HG03039 (cell line): Measurements from ENCODE around the gene CREBBP.

ENCODE experiments used
- ATAC-seq: cut with Tn5 transposase; IDR thresholded peaks from one replicate; pipeline ENCODE4 v1.9.1; 2021; ENCODE audit warnings: mild to moderate bottlenecking, moderate library complexity; ENCODE audit not compliant: unreplicated experiment

CREBBP gene

DNA sequence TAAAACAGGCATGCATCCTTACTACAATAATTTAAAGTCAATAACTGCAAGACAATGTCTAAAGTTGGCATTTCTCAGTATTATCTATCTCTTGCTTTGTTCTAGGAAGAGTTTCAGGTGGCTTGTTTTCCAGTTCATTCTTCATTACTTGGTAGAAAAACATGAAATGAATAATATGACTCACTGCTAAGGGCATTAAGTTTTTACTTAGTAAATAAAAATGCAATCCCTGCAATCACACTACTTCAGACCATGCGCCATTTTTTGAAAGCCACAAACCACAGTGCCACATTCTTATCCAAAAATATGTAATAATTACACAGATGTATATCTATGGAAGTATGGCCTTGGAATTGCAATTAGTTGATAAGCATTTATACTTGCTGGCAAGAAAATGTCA is 55.4 kb downstream of the CREBBP start:
- no peak for ATAC-seq

DNA sequence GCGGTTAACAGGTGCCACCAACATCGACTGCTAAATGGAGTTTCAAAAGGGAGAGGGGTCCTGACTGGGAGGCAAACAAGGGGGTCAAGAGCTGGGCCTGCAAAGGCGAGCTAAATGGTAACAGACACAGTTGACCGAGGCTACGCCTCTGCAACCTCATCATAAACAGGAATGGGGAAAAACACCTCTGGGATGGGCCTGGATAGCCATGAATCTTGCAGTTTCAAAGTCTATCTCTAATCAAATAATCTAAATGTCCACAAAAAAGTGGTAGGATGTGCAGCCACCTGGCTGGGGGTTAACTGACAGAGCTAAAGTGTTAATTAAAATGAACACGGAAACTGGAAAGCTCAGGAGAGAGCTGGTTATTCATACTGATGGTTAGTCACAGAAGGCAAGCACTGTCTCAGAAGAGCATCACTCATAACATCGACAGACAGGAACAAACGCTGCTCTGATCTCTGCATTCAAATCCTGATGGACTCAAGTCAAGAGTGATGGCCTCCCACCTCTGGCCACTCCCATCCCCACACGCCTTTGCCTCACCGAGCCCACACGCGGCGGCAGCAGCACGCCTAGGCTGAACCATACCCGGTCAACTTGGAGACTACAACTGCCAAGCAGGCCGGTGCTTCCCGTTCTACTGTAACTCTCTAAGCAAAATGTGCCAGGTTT is 56.3 kb downstream of the CREBBP start:
- ATAC-seq = no peak

DNA sequence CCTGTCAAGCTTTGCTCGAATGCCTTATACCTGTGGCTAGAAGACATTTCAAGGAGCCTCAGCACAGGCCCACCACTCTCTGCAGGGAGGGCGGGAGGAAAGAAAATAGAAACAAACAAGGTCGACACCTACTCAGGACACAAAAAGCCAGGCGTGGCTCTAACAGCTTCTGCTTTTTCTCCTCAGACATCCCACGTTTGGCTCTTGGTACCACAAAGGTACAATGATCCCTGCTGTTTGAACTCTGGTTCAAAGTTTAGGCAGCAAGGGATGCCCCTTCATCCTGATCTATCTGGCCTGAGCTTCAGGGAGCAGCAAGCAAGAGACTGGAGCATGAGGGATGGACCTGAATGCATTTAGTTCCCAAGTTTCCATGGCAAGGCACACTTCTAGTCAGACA is 57.1 kb downstream of the CREBBP start:
- no peak for ATAC-seq

DNA sequence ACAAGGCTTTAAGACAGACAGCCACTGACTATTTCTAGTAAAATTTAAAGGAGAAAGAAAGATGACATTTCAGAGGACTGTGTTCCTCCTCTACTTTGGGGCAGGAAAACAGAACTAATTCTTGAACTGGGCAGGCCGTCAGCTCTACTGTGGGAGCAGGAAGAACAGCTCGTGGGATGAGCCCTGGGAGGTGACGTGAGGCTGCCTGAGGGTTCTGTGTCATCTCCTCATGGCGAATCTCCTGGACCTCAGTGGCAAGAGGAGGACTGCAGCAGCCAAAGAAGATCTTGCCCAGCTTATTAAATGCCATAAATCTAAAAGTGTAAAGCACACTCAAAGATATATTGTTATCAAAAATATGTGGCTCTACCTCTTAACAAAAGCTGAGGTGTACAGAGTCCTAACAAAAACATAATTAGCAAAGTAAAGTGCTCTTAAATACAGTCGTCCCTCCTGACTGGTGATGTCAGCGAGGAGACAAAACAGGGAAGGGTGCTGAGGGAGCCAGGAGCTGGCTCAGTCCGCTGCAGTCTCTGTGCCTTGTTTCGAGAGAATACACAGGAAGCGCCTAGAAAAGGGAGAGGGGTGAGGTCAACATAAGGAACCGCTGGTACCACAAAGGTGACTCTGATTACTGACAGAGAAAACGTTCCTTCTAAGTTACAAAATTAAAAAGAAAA is 58.0 kb downstream of the CREBBP start:
- ATAC-seq = no peak

DNA sequence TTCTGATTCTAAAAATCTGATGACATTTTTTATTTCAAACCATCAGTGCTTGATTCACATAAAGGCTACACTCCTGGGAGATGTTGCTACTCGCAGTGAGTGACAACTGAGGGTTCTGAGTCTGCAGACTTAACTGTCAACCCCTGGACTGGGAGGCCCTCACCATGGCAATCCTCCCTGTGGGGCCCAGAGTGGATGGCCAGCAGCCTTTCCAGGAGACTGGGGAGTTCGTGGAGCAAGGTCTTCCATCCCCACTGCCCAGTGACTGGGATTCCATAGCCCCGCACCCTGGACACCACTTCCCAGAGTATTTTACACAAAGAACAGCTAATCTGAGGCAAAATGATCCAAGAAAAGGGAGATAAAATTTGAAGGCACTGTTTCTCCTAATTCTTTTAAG is 59.3 kb downstream of the CREBBP start:
- no peak for ATAC-seq

DNA sequence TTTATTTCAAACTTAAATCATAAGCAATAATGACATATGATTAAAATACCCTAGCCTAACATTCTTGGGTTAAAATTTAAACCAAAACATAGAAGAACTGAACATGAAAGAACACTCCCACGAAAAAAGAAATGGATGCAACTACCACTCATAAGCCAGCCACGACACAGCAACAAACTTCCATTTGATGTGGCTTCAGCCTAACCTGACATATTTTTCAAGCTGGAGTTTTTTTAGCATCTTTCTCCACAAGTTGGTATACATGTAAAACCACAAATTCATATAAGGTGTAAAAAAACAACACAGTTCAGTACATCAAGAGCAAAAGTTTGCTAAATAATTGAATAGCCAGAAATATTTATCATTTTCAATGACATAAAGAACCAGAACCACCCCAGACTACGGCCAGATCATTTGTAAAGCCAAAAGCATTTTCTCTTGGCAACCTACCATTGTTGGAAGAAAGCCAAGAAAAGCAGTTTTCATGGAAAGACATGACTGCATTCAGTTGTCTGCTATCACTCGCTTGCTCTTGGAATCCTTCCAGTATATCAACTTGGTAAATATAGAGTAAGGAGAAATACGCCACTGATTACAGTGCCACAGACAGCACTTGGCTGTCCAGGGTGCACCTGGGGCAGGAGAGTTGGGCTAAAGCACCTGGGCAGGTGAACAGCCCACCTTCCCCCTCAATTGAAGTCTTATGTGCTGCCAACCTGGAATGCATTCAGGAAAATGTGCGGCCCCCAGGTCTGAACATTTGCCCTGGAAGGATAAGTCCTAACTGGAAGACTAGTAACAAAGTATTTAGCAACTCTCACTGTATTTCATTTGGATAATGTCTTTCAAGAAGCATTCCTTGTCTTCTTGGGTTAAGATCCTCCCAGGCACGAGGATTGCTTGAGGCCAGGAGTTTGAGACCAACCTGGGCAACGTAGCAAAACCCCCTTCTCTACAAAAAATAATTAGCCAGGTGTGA is 60.5 kb downstream of the CREBBP start:
- no peak for ATAC-seq

DNA sequence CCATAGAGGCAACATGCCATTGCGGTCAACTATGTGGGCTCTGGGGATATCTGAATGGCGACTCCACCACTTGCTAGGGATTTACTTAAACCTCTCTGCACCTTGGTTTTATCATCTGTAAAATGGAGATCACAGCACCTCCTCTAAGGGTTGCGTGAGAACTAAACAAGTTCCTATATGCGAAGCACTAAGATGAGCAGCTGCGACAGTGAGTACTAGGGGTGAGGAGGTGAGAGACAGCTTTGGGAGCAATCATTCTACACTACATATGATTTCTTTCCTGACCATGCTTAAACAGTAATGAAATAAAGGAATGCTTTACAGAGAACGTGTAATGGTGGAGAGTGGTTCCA is 61.4 kb downstream of the CREBBP start:
- no peak for ATAC-seq

DNA sequence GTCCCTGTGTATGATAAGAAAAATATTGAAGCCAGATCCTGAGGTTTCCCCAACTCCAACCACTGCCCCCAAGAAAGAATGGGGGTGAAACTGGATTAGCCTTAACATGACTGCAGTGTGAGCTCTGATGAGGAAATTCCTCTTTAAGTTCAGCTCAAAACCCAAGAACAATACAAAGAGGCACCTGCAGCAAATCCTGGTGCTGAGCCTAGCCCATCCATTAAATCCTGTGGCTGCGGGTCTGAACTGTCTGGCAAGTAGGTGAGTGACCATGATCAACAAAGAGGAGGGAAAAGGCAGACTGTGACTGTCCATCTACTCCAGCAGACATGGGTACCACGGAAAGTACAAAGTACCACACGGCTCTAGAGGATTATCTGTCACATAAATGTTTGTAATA is 64.2 kb downstream of the CREBBP start:
- no peak for ATAC-seq

DNA sequence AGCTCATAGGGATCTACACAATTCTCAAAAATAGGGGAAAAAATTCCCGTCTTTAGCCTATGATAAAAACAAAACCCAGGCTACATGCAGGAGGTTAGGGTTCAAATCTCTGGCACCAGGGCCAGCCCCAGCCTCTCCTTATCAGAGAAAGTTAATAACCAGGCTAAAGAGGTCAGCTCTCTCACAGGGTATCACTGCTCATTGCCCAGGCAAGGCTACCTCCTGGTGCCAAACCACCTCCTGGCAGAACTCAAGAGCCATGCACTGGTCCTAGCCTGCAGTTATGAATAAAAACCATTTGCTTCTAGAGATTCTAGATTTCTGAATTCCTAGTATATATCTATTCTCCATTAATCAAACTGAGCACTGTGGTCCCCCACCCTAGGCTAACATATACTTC is 65.8 kb downstream of the CREBBP start:
- ATAC-seq = no peak

DNA sequence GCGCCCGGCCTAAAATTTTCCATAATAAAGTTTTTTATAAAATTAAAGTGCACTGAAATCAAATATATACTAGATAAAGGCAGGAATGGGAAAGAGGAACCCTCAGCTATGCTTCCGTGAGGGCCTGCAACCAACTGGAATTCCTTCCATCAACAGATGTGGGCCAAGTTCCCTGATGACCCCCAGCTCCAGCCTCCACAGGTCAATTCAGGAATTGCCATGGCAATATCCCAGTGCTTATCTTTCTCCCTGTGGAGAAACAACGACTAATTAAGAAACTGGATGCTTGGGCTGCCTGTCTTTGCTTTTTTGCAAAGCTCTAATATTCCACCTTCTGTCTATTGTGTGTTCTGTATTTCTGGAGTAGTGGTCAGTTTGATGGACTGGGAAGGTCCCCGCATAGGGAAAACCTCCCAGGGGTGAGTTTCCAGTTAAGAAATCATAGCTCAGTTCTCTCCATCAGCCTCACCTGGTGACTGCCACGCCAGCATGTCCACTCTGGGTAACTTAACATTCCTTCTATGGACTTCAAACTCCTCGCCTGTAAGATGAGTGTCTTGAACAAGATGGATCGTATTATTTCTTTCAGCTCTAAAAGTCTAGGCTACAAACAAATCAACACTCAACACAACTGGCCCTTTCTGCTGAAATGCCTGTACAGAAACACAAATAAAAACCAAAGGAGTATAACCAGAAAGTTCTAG is 67.9 kb downstream of the CREBBP start:
- no peak for ATAC-seq

DNA sequence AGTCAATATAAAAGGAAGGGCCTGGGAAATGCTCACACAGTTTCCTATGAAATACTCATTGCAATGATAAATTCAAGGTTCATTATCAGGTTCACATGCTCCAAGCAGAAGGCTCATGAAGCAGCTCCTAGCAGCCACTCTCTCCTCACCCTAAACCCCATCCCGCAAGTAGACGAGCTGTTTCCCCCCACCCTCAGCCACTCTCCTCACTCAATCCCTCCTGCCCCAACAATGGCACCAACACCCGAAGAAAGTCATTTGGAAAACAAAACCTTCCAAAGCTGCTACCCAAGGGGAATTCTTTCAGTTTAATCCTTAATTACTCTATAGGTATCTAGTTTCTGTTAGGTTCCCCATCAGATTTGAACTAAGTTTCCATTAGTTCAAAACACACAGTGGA is 69.7 kb downstream of the CREBBP start:
- no peak for ATAC-seq

DNA sequence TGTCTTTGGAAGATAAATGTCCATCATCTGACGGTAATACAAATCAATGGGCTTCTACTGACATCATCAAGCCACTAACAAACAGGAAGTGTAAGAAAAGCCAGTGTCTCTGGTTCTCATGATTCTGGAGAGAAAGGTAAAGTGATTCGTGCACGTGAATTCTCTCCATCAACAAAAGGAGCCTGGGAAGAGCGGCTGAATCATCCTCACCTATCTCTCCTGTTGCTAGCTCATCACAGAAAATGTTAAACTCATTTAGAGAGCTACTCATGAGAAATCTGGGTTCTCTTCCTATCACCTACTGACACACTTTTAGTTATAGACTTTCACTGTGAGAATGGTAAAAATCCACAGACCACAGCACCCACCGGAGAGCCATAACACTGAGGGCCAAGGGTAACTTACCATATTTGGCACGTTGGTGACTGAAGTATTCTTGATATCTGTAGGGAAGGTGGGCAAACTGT is 70.3 kb downstream of the CREBBP start:
- ATAC-seq = no peak

DNA sequence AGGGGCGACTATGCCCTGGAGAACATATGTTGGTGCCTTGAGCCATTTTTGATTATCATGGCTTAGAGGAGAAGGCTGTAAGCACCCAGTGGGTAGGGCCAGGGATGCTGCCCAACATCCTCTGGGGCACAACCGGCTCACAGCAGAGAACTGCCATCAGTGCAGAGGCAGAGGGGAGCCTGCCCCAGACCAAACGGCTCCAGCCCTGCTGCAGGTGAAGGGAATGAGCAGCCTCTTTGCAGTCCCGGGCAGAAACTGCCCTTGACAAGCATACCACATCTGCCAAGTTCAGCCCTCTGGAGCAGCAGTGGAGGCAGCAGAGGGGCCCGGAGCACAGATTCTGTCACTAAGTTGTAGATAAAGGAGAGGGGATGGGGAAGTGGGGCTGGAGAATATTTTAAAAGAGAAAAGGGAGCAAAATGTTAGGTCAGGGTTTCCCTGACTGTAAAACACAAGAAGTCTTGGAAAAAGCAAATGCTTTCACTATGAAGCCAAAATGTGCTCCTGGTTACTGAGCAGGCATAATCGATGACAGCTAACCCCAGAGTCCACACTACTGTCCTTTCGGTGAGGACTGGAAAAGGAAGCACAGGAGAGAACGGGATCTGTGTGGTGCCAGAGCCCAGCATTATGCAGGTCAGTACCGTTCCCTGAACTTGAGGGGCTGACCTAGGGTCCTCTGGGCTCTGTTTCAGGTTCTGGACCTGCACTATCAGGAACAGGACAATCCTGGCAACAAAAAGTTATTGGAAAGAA is 72.0 kb downstream of the CREBBP start:
- ATAC-seq = no peak

DNA sequence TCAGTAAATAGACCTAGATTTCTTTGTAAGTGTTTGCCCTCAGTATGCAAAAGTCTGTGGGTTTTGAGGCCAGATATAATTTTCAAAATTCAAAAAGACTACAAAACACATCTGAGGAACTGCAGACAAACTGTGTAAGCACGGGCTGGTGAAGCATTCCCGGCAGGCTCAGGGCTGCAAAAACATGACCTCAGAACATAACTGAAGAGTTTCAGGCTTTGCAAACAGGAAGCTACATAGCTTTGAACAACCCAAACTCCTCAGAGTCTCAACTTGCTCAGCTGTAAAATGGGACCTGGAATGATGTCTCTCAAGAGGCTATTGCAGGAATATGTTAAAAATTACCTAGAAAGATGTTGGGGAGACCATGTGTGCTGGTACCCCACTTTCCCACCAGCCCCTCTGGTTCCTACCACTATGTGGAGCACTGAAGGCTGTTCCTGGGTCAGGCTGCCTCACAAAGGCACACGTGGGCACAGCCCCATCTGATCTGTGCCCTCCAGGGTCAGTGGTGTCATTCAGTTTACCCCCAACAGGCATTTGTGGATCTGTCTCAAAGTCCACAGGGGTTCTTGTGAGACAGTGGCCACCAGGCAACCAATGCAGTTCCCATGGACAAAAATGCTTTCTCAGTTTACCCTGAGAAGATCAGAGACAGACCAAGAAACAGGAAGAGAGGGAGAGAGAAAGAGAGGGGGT is 72.9 kb downstream of the CREBBP start:
- no peak for ATAC-seq

DNA sequence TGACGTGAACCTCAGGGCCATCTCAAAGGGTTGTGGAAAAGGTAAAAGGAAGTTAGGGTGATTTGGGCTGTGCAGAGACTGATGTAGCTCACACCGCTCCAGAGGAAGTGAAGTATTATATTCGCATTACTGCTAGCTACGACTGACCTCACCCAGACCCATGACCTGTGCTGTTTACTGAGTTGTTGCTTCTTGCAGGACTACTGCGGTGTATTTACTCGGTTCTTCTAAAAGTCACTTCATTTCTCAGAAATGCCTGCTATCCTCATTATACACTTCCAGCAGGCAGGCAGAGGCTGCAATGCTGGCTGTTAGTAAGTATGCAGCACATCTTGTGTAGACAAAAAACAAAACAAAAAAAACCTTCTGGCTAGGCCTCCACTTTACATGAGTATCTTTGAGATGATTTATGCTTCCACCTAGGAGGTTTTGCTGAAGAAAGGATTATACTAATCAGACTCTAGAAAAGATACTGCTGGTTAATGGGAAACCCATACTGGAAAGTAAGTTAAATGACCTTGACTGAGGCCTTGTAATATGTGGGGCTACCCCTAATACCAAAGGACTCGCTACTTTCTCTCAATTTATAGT is 76.0 kb downstream of the CREBBP start:
- no peak for ATAC-seq

DNA sequence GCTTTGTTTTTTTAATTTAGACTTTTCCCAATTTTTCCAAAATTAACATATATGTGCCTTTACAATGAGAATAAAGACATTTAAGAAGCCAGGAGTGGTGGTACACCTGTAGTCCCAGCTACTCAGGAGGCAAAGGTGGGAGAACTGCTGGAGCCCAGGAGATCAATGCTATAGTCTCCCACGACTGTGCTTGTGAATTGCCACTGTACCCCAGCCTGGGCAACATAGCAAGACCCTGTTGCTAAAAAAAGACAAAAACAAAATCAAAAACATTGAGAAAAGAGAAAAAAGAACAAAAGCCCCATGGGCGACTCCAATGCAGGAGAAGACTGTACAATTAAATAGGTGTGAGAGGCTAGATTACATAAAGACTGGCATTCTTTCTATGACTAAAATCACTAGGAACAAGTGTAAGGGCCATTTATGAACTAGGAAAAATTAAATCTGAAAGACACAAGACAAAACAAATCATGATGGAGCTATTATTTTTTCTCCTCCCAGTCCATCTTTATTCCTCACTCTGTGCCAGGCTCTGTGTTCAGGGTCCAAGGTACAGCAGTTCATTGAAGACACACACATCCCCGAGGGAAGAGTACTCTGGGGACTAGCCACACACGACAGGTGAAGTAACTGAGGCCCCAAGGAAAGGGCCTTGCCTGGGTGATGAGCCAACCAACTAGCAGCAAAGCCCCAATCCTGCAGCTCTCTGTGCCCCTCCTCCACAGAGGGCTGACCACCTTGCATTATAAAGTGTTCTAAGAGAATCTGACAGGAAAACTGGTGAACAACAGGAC is 79.8 kb downstream of the CREBBP start:
- ATAC-seq = no peak

DNA sequence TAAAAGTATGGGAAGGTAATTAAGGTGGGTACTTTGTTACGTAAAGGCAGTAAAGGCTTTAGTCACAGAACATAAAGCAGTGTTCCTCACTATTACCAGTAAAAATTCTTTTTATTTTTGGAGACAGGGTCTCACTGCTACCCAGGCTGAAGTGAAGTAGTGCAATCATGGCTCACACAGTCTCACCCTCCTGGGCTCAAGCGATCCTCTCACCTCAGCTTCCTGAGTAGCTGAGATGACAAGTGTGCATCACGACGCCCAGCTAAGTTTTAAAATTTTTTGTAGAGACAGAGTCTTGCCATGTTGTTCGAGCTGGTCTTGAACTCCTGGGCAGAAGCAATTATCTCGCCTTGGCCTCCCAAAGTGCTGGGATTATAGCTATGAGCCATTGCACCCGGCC is 80.5 kb downstream of the CREBBP start:
- ATAC-seq = no peak

DNA sequence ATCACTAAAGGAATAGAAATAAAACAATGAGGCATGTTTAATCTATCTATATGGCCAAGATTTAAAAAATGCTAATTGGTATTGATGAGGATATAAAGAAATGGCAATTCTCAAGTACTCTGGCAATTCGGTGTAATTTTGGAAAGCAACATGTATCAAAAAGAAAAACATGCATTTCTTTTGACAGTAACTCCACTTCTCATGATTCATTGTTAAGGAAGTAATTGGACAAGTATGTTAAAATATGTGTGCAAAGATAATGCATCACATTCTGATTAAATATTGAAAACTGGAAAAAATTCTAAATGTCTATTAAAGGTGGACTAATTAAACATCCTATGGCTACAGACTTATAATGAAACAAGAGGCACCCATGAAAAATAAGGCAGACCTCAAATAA is 81.2 kb downstream of the CREBBP start:
- ATAC-seq = no peak

DNA sequence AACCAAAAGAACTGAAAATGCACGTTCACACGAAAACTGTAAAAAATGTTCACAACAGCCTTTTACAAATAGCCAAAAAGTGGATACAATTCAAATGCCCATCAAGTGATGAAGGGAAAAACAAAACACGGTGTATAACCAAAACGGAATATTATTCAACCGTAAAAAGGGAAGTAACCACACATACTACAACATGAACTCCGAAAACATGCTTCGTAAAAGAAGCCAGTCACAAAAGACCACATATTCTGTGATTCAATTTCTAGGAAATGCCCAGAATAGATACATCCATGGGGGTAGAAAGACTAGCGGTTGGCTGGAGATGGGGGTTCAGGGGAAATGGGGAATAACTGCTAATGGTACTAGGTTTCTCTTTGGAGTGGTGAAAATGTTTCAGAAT is 81.7 kb downstream of the CREBBP start:
- ATAC-seq = no peak
